Left forelimb (tissue), 1 donor: Measurements from ENCODE around the gene USP15.

Source experiments
- DNase-seq: peaks from one replicate; pipeline ENCODE4 v3.0.0-alpha.2; 2018; ENCODE audit warnings: low spot score

USP15 gene

DNA sequence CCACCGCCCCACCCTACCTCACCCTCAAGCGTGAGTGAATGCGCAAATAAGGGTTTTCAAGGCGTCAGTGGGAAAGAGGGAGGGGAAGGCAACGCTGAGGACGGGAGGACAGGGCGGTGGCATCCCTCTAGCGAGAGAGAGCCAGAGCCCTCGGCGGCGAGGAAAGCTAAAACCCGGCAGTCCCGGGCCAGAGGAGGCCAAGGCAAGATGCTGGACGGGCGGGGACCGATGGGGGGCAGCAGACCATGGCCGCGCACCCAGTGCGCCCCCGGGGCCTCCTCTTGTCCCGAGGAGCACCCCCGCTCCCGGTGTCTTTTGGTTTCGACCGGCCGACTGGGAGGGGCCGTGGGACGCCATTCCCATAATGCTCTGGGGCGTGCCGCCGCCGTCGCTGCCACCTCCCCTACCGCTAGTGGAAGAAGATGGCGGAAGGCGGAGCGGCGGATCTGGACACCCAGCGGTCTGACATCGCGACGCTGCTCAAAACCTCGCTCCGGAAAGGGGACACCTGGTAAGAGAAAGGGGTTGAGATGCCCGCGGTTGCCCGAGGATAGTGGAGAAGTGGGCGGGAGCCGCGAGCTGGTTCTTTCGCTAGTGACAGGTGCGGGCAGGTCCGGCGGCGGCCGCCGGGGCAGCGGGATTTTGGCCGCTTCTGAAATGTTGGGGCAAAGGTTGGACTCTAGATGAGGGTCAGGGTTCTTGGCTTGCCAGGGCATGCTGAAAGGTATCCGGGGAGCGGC, at the start of gene USP15:
USP15 (plus strand) TSS at position 412 of the 740 bp plus-strand sequence; CDS start at position 423, 11 bp downstream.
- peak; percentile 98 for DNase-seq

DNA sequence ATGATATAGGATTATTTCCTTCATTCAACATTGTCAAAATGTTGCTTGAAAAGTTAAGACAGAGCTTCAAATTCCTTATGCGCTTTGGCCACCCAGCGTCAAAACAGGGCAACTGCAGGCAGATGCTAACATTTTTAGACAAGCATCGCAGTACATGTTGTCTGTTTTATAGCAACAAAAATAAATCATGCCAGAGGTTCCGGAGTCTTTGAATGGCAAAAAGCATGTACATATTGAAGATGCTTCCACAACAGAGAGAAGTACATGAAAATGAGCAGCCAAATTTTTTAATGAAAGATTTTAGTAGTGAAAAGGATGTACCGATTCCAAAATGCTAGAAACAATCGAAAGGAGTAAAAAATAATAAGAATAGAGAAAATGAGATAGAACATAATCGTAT, 49.8 kb upstream of the USP15 start:
- no peak for DNase-seq

DNA sequence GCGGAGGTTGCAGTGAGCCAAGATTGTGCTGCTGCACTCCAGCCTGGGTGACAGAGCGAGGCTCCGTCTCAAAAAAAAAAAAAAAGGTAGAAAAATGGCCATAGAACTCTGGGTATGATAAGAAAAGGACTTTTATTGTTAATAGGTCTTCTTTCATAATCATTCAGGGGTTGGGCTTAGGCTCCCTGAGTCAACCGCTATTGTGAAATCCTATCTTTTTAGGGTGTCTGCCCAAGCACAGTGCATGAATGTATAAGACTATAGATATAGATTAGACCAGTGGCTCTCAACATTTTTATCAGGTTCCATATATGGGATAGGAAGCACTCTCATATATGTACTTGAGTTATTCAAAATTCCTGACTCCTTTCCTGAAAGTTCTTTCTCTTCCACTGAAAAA, 48.7 kb upstream of the USP15 start:
- DNase-seq, result no peak

DNA sequence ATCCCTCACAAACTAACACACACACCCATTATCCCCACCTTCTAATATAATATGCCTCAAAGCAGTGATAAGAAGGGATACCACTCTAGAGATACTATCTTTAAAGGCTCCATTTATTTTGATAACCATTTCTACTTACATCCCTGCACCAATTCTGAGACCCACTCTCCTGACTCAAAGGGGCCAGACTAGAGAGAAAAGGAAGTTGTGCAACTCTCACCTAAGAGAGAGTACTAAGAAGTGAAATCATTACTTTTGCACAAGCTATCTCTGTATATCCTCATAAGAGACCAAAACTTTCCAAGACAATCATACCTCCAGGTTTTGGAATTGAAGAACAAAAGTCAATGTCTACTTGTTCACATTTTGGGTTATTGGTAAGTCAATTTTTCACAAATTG, 45.4 kb upstream of the USP15 start:
- no peak for DNase-seq

DNA sequence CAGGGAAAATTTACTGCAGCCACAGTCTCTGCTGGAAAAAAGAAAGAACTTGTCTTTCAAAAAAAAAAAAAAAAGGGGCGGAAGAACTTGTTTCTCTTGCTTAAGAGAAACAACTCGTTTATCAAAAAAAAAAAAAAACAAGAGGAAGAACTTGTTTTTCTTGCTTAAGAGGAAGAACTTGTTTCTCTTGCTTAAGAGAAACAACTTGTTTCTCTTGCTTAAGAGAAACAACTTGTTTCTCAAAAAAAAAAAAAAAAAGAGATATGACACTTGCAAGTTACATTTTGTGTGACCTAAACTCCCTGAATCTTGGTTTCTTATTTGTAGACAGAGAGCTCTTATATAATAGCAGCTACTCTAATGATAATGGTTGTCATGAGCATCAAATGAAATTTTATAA, 44.7 kb upstream of the USP15 start:
- DNase-seq, result no peak

DNA sequence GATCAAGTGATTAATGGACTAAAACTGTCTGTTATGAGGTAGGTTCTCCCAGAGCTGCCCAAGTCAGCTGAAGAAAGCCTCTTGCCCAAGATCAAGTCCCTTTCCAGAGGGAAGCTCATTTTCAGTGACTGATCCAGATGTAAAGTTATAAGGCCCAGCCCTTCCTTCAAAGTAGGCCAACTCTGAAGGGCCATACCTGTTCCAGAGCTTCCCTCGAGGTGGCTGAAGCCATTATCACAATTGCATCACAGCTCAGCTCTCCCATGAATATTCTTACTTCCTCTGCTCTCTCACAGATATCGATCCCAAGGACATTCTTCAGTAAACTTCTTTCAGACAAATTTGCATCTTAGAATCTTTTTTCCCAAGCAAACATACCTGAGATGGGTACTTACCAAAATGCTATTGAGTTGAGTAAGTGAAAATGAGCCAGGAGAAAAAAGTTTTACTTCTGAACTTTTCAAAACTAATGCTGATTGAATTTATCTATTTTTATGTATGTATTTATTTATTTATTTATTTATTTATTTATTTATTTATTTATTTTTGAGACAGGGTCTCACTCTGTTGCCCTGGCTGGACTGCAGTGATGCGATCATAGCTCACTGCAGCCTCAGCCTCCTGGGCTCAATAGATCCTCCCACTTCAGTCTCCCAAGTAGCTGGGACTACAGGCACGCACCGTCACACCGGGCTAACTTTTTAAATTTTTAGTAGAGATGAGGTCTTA, 42.6 kb upstream of the USP15 start:
- DNase-seq, result no peak

DNA sequence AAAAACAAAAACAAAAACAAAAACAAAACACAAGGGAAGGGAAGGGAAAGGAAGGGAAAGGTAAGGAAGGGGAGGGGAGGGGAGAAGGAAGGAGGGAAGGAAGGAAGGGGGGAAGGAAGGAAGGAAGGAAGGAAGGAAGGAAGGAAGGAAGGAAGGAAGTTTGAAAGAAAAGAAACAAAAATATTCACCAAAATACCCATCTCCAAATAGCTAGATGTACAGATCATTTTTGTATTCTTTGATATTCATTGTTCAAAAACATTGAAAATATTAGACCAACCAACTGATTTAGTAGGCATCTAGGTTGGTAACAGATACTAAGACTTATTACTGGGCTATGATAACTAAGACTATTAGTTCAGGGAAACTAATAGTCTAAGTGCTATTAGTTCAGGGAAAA, 39.1 kb upstream of the USP15 start:
- DNase-seq, result no peak

DNA sequence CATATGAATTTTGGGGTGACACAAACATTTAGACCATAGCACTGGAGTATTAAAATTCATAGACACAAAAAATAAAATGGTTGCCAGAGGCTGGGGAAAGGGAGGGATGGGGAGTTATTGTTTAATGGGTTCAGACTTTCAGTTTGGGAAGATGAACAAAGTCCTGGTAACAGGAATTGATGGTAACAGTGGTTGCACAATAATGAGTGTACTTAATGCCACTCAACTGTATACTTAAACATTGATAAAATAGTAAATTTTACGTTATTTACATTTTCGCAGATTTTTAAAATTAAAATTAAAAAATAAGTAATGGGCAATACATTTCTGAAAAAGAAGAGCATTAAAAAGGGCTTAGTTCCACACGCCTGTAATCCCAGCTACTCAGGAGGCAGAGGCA, 35.6 kb upstream of the USP15 start:
- DNase-seq, result no peak

DNA sequence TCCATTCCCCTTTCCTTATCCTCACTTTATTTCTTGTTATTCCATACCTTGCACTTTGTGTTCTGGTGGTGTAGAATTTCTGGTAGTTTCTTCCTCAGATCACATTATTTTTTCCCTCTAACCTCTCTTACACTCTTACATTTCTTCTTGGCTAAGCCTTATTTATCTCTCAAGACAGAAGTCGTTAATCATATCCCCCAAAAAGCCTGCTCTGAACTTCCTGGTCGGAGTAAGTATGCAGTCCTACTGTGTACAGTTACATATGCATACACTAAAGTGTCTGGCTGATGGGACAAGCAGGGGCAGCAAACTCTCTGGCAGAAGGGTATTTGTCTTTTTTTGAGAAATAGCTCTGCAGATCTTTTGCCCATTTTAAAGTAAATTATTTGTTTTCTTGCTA, 33.1 kb upstream of the USP15 start:
- DNase-seq, result no peak

DNA sequence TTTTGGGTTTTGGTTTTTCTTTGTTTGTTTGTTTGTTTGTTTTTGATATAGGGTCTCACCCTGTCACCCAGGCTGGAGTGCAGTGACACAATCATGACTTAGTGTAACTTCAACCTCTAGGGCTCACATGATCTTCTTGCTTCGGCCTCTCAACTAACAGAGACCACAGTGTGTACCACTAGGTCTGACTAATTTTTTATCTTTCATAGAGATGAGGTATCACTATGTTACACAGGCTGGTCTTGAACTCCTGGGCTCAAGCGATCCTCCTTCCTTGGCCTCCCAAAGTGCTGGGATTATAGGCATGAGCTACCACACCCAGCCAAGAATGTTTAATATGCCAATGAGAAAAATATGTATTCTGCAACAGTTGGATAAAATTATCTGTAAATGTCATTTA, 29.6 kb upstream of the USP15 start:
- no peak for DNase-seq

DNA sequence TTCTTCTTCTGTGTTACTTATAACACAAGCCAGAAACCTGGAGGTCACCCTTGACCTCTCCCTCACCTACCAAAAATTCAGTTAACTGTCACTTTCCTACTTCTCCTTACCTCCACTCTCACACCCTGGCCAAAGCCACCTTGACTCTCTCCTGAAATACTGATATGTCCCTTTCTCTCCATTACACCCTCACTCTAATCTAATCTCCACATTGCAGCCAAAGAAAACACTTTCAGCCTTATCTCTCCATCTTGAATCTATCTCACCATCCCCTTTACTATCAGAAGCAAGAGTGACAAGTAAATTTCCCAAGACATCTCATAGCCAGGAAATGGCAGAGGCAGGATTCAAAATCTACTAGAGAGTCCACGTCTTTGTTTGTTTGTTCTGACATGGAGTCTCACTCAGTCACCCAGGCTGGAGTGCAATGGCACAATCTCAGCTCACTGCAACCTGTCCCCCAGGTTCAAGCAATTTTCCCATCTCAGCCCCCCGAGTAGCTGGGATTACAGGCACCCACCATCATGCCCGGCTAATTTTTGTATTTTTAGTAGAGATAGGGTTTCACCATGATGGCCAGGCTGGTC, 28.0 kb upstream of the USP15 start:
- DNase-seq, result no peak

DNA sequence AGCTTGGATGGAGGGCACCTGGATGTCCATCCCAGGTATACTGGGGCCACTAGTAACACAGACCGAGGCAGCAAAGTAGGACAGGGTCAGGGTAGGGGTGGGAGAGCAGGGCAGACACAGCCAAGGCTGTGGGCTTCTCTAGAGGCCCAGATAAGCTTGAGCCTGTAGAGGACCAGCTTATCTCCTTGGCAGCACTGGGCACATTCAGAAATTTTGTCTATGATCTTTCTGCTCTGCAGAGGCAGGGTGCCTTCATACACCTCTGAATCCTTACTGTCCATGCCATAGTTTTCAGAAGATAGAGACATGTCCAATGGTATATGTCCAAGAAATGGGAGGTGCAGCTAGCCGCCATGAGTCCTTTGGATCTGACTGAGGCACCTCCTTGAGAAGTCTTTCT, 26.4 kb upstream of the USP15 start:
- no peak for DNase-seq

DNA sequence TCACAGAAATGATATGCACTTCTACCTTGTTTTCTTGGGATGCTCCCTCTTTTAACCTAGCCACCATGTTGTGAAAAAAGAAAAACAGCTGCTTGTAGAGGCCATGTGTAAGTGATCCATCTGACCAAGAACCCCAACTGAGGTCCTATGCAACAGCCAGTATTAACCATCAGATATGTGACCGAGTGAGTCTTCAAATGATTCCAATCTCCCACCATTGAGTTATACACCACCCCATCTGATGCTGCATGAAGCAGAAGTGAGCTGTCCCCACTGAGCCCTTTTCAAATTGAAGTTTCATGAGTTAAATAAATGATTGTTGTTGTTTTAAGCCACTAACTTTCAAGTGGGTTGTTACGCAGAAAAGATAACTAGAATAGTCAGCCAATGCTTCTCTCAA, 20.6 kb upstream of the USP15 start:
- DNase-seq, result no peak

DNA sequence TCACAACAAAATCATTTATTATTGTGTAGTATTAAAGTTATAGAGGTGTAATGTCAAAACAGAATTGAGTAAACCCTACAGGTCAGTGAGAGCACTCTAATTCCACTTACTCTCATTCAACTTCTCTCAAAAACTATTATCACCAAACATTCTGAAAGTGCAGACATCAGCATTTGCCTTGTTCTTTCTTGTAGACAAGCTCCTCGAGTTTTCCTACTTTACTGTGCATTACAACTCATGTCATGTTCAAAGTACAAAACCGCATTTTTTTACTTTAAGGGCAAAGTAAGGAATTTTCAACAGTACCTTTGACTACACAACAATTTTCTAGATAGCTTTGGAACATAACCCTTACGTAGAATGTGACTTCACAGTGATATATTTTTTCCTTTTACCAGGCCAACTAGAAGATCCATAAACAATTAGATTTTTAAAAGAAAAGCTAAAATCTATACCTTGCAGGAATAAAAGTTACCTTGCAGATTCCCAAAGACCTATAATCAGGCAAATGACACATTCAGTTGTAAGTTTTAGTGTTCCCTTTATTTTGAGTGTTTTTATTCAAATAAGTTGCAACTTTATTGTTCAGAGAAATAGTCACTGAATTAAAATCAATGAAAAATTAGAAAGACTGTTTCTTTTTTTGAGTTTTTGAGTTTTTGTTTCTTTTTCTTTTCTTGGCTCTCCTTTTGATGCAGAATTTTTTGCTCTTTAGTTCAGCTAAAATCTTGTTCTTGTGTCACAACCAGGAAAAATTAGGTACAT, 12.7 kb upstream of the USP15 start:
- no peak for DNase-seq

DNA sequence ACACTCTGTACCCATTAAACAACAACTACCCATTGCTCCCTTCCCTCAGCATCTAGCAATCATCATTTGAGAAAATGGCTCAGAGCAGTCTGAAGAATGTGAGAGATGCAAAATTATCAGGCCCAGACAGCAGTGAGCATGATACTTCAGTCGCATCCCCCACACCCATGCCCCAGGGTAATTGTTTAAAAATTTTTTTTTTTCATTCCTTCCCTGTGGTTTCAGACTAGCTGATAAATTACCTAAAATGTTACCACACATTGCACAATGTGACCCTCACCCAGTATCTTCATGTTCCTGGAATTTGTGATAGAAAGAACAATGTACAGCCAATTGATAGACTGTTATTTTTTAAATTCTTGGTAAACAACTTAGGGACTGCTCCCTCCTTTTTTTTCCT, 11.3 kb upstream of the USP15 start:
- DNase-seq, result no peak

DNA sequence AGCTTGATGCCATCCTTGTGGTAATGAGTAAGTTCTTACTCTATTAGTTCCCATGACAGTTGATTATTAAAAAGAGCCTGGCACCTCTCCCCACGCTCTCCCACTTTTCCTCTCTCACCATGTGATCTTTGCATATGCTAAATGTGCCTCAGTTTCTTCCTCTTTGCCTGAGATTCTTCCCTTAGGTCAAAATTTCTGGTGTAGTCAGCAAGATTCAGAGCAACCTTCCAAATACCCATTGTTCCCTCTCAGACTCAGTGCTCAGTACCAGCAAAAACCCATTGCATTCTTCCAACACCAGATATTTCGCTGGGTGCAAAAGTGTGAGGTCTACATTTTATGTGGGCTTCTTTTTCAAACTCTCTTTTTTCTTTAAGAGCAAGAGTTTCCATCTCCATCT, 10.8 kb upstream of the USP15 start:
- no peak for DNase-seq

DNA sequence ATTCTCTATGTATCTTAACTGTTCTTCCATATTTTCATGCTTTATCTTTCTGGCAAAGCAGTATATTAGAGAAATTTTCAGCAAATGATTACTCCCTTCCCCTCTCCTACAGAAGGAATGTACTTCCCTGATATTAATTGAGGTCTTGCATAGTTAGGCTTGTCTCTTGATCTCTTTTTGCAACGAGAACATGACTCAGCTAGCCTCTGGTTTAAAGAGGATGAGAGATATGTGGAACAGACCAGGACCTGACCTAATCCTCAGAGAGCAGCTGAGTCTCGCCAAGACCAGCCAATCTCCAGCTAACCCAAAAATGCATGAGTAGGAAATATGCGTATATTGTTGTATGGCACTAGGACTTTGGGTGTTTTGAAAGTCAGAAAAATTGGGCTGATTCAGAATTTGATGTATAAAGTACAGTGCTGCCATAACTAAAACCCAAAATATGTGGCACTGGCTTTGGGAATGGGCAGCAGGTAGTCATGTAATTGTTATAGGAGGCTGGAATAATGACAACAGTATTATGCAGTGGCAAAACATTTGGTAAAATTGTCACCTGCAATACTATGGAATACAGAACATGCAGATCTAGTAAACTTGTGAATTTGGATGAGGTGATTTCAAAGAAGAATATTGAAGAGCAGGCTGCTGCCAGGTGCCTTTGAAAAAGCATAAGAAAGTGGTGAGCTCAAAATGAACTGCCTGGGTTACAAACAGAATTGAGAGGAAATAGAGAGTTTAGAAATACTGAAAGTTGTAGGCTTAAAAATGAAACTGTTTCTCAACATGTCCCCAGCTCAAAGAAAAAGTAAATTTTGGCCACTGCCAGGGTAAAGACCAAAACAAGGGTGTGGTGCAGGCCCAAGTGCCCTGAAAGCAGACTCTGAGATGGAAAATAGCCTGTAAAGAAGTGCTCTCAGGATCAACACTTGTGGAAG, 9.3 kb upstream of the USP15 start:
- no peak for DNase-seq

DNA sequence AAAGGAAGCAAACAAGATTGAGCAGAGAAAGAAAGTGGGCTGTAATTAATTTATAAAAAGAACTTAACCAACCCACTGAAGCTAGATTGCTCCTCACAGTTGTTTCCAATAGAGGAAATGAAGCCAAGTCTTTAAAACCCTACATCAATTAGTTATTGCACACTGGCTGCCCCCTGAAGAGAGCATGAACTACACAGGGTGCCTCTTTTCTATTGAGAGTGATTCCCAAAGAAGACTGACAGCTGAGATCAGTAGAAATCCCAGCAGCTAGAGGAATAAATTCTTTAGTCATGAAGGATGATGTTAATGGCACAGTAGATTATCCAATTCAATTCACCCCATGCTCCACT, 8.6 kb upstream of the USP15 start:
- DNase-seq, result no peak

DNA sequence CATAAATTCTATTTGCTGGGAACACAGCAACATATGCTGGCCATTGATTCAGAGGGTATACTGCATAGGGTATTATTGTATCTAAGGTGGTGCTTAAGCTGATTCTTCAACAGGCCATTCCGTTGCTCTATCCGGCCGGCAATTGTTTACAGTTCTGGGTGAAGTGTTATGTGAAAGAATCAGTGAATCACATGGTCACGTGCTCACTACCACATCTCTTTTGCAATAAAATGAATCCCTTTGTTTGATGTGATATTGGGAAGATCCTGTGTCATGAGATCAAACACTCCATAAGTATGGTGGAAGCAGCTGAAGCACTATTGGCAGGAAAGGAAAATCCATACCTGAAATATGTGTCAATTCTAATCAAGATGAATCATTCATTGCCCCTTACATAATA, 7.6 kb upstream of the USP15 start:
- DNase-seq, result no peak

DNA sequence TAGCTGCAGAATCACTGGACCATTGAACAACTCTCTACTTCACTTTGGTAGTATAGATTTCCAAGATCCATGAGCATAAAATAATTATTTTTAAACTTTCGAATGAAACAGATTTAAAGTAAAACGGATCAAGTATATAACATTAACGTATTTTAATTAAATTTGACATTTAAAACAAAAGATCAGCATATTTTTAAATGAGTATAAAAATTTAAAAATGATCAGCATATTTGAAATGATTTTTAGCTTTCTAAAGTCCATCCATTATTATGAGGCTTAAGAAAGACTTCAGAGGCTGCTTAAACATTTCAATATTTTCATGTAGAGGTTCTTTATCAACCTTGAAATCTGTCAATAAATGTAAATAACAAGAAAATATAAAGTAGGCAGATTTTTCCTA, 5.2 kb upstream of the USP15 start:
- no peak for DNase-seq

DNA sequence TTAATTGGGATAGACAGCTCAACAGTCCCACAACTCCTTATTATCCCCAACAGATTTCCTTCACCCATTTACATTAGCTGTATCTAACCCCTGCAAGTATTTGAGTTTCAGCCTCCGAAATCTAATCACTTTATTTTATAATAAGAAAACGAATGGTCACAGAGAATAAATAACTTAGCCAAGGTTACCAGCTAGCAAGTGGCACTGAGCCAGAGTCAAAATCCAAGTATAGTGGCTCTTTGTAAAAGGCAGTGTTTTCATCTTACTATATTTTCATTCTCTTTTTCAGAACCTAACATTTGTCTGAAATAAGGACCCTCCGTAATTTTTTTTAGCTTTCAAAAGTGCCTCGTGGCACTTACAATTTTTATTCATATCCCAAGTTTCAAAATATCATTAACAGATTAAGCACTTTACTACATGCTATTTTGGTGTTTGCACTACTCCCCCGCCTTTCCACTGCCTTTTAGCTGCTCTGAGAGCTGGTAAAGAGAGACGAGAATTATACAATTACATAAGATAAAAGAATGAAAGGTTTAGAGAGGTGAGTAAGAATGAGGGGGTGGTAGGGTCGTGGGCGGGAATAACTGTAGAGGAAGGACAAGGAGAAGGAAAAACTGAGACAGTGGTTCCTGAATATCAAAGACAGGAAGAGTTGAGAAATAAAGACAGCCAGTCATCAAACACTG, 3.7 kb upstream of the USP15 start:
- no peak for DNase-seq
